H1 (cell line): ENCODE data around the gene HSD11B1. TPM values are rescaled to one million over a fixed set of nuclear protein-coding genes. Genes with fewer than 3 reads are reported as not detected.

Experiments used
- CTCF ChIA-PET: fragments of 300-600 bp; sonication (Branson Sonifier 250); formaldehyde crosslinking; loops from one replicate; lab custom pipeline; 2021; ENCODE audit not compliant: partially characterized antibody; lab: Charles Lee
- POLR2A ChIA-PET: fragments of 300-600 bp; sonication (Branson Sonifier 250); formaldehyde crosslinking; loops from one replicate; lab custom pipeline; 2021; ENCODE audit warnings: inconsistent platforms; ENCODE audit not compliant: partially characterized antibody; lab: Charles Lee
- DNase-seq, 2 experiments: peaks; one replicate each; pipeline versions ENCODE4 v3.0.0 to v3.0.0-alpha.2; 2010 to 2022; ENCODE audit warnings: low spot score in 2 of 2, low read depth in 1 of 2, mixed read lengths in 1 of 2
- FAIRE-seq: peaks from 2 replicates; lab custom pipeline; 2011; peaks lifted over from hg19 to GRCh38; lab: Jason Lieb, UNC
- H2AFZ ChIP-seq: 2 replicates; pipeline ENCODE4 v1.8.1; 2012; ENCODE audit warnings: low read length, inconsistent platforms
- H2AK5ac ChIP-seq: 2 replicates; pipeline ENCODE4 v1.6.1; 2013; ENCODE audit warnings: low read depth, low read length
- H2BK120ac ChIP-seq: replicated peaks from 2 replicates; pipeline ENCODE3; 2013; ENCODE audit warnings: low read depth, low read length, inconsistent platforms
- H2BK12ac ChIP-seq: 2 replicates; pipeline ENCODE4 v1.6.1; 2013; ENCODE audit warnings: low read depth, low read length
- H2BK15ac ChIP-seq: 2 replicates; pipeline ENCODE4 v1.6.1; 2013; ENCODE audit warnings: low read length
- H2BK20ac ChIP-seq: 2 replicates; pipeline ENCODE4 v1.6.1; 2013; ENCODE audit warnings: low read length
- H2BK5ac ChIP-seq: 2 replicates; pipeline ENCODE4 v1.6.1; 2013; ENCODE audit warnings: low read depth, low read length
- H3K14ac ChIP-seq: 2 replicates; pipeline ENCODE4 v1.6.1; 2013; ENCODE audit warnings: inconsistent platforms; ENCODE audit not compliant: insufficient read length
- H3K18ac ChIP-seq: 2 replicates; pipeline ENCODE4 v1.6.1; 2013; ENCODE audit warnings: low read length; ENCODE audit errors: extremely low read depth
- H3K23ac ChIP-seq: 2 replicates; pipeline ENCODE4 v1.6.1; 2013; ENCODE audit warnings: inconsistent platforms; ENCODE audit not compliant: insufficient read length
- H3K23me2 ChIP-seq: 2 replicates; pipeline ENCODE4 v1.6.1; 2013; ENCODE audit warnings: low read depth, low read length
- H3K27ac ChIP-seq: 2 replicates; pipeline ENCODE4 v1.6.1; 2011; ENCODE audit warnings: low read depth, low read length, inconsistent platforms
- H3K27me3 ChIP-seq, 4 experiments: replicated peaks in 1 of 4; 1 replicate in 1 of 4; 2 replicates in 3 of 4; pipeline versions ENCODE4 v1.6.1 to v1.8.1; 2011 to 2013; ENCODE audit warnings: low read length in 3 of 4, mild to moderate bottlenecking in 3 of 4, inconsistent platforms in 2 of 4, mixed read lengths in 2 of 4, moderate library complexity in 1 of 4; ENCODE audit not compliant: control insufficient read depth in 3 of 4, insufficient read depth in 3 of 4; ENCODE audit errors: extremely low read depth in 1 of 4
- H3K36me3 ChIP-seq, 4 experiments: 2 replicates each; pipeline versions ENCODE4 v1.6.1 to v1.8.1; 2011 to 2013; ENCODE audit warnings: mild to moderate bottlenecking in 4 of 4, low read length in 3 of 4, moderate library complexity in 2 of 4, control low read depth in 1 of 4, inconsistent platforms in 1 of 4; ENCODE audit not compliant: insufficient read depth in 4 of 4, control insufficient read depth in 2 of 4
- H3K4ac ChIP-seq: replicated peaks from 2 replicates; pipeline ENCODE3; 2013; ENCODE audit warnings: low read length, low read depth, mixed read lengths, inconsistent platforms; ENCODE audit not compliant: insufficient read length
- H3K4me1 ChIP-seq, 4 experiments: replicated peaks in 1 of 4; 1 replicate in 1 of 4; 2 replicates in 3 of 4; pipeline versions ENCODE4 v1.6.1 to v1.8.1; 2011 to 2013; ENCODE audit warnings: low read length in 3 of 4, inconsistent platforms in 2 of 4, mixed read lengths in 1 of 4; ENCODE audit not compliant: insufficient read depth in 4 of 4, control insufficient read depth in 3 of 4
- H3K4me2 ChIP-seq, 2 experiments: 2 replicates each; pipeline versions ENCODE4 v1.6.1 to v1.8.1; 2011 to 2013; ENCODE audit warnings: low read depth in 2 of 2, low read length in 2 of 2, control low read depth in 1 of 2, inconsistent platforms in 1 of 2, mild to moderate bottlenecking in 1 of 2; ENCODE audit not compliant: insufficient read depth in 1 of 2
- H3K4me3 ChIP-seq, 4 experiments: fragments of 200-600, 300-600 bp in 1 of 4; sonication (generic), shearing (Covaris generic), sonication (Bioruptor Twin) in 1 of 4; 2 replicates each; pipeline versions ENCODE4 v1.5.1 to v1.8.1; 2011 to 2016; ENCODE audit warnings: low read length in 4 of 4, low read depth in 3 of 4, control low read depth in 2 of 4, inconsistent platforms in 2 of 4, mild to moderate bottlenecking in 2 of 4, mixed read lengths in 1 of 4, moderate library complexity in 1 of 4; ENCODE audit not compliant: insufficient read depth in 2 of 4; ENCODE audit errors: extremely low read depth in 1 of 4
- H3K56ac ChIP-seq: replicated peaks from 2 replicates; pipeline ENCODE3; 2013; ENCODE audit warnings: low read depth, mild to moderate bottlenecking, mixed read lengths, low read length, inconsistent platforms; ENCODE audit not compliant: insufficient read length
- H3K79me1 ChIP-seq: 2 replicates; pipeline ENCODE4 v1.6.1; 2013; ENCODE audit warnings: low read depth, low read length, control low read depth
- H3K79me2 ChIP-seq, 2 experiments: 2 replicates each; pipeline versions ENCODE4 v1.6.1 to v1.8.1; 2012 to 2013; ENCODE audit warnings: low read length in 2 of 2, mild to moderate bottlenecking in 2 of 2, inconsistent platforms in 1 of 2; ENCODE audit not compliant: insufficient read depth in 2 of 2, control insufficient read depth in 1 of 2
- H3K9ac ChIP-seq, 4 experiments: replicated peaks in 1 of 4; 1 replicate in 1 of 4; 2 replicates in 3 of 4; pipeline versions ENCODE4 v1.6.1 to v1.8.1; 2011 to 2013; ENCODE audit warnings: low read depth in 3 of 4, low read length in 3 of 4, control low read depth in 2 of 4, mild to moderate bottlenecking in 2 of 4, moderate library complexity in 2 of 4, inconsistent platforms in 1 of 4; ENCODE audit errors: extremely low read depth in 1 of 4
- H3K9me3 ChIP-seq, 2 experiments: 2 replicates each; pipeline versions ENCODE4 v1.6.1 to v1.8.1; 2012 to 2013; ENCODE audit warnings: mild to moderate bottlenecking in 2 of 2, moderate library complexity in 2 of 2, control low read depth in 1 of 2, inconsistent platforms in 1 of 2, low read depth in 1 of 2, low read length in 1 of 2, mixed read lengths in 1 of 2; ENCODE audit not compliant: insufficient read depth in 2 of 2
- H4K20me1 ChIP-seq, 2 experiments: replicated peaks in 1 of 2; 2 replicates each; pipeline versions ENCODE3 to v1.8.1; 2011 to 2013; ENCODE audit warnings: inconsistent platforms in 2 of 2, low read length in 2 of 2, mild to moderate bottlenecking in 1 of 2; ENCODE audit not compliant: insufficient read depth in 2 of 2, control insufficient read depth in 1 of 2
- H4K5ac ChIP-seq: 2 replicates; pipeline ENCODE4 v1.6.1; 2013; ENCODE audit warnings: low read length, low read depth, mixed read lengths, inconsistent platforms; ENCODE audit not compliant: insufficient read length
- H4K8ac ChIP-seq: 2 replicates; pipeline ENCODE4 v1.8.0; 2013; ENCODE audit warnings: mild to moderate bottlenecking, moderate library complexity, low read length, inconsistent platforms; ENCODE audit not compliant: insufficient read depth; ENCODE audit errors: extremely low read depth
- H4K91ac ChIP-seq: replicated peaks from 2 replicates; pipeline ENCODE3; 2013; ENCODE audit warnings: low read length, mixed read lengths, inconsistent platforms; ENCODE audit not compliant: insufficient read length
- ATF3 ChIP-seq: IDR thresholded peaks from 2 replicates; pipeline ENCODE4 v1.6.1; 2011; ENCODE audit warnings: low read depth, mild to moderate bottlenecking, low read length; ENCODE audit not compliant: insufficient read depth
- KDM5A ChIP-seq: fragments of 200-600 bp; IDR thresholded peaks from 2 replicates; pipeline ENCODE4 v1.7.1; 2012; ENCODE audit warnings: mild to moderate bottlenecking, low read length, inconsistent platforms, mixed read lengths
- RBBP5 ChIP-seq: IDR thresholded peaks from 2 replicates; pipeline ENCODE4 v1.7.1; 2012; ENCODE audit warnings: low read depth, mild to moderate bottlenecking, inconsistent platforms, low read length, moderate library complexity, borderline replicate concordance
- SP1 ChIP-seq: IDR thresholded peaks from 2 replicates; pipeline ENCODE4 v1.6.1; 2011; ENCODE audit warnings: low read depth, low read length
- WGBS, 2 experiments: shearing (Covaris generic) in 1 of 2; methylation state at CpG; one replicate each; pipeline versions ENCODE4 v1.1.6 to v1.1.7; 2013 to 2015; ENCODE audit warnings: low lambda C conversion rate in 2 of 2, mixed read lengths in 2 of 2, inconsistent platforms in 1 of 2, low coverage in 1 of 2, missing lambda C conversion rate in 1 of 2; ENCODE audit not compliant: insufficient replicate concordance in 2 of 2, insufficient coverage in 1 of 2, insufficient read length in 1 of 2; ENCODE audit errors: extremely low coverage in 1 of 2, missing lambda C conversion rate in 1 of 2; 5-methylcytosine and 5-hydroxymethylcytosine counted together
- polyA plus RNA-seq, 7 experiments: library from polyadenylated mRNA; depleted of rRNA in 3 of 7; stranded (reverse) in 5 of 7; unstranded in 2 of 7; fragments of >200 nt in 5 of 7; fragments of 200-250 nt in 2 of 7; gene quantifications; 1 replicate in 5 of 7; 2 replicates in 1 of 7; 4 replicates in 1 of 7; pipeline versions ENCODE4 v1.2.1 to v1.2.3, GENCODE V29; 2011 to 2013; ENCODE audit warnings: missing spikeins in 2 of 7, mixed read lengths in 2 of 7
- total RNA-seq: library from RNA; stranded (reverse); fragmentation: NEBNext Ultra II Directional; extraction: Animal tissue kit (Norgen Biotek cat#: 25700); gene quantifications from 2 replicates; pipeline ENCODE4 v1.2.1, GENCODE V29; 2021

Gene HSD11B1
- total and polyA plus RNA-seq, 2 of the 8 experiments (the other 6 are each of a cell fraction or from before 2014, with no cell fraction given): not detected

- Histone ChIP-seq H2BK20ac (no peak overlapping the region), H3K23me2 (no peaks in the 10 kb centered on the region), H2AK5ac (no peak overlapping the region), H4K91ac (no peak overlapping the region), H4K8ac (peak overlapping the region; percentile 58; the same call in 1 of the 2 replicates), H3K4me3 (no peak overlapping the region), H3K56ac (no peak overlapping the region), H3K27me3 (peaks cover 0 to 3% (median 0%) of the 10 kb centered on the region in 4 experiments; a peak in 1 of 7 replicates), H3K9me3 (no peaks in the 10 kb centered on the region), H3K4ac (no peak overlapping the region), H4K20me1 (no peaks in the 10 kb centered on the region), H4K5ac (no peak overlapping the region), H3K36me3 (no peaks in the 10 kb centered on the region), H3K9ac (no peak overlapping the region), H3K4me1 (no peaks in the 10 kb centered on the region; a peak in 1 of 7 replicates), H3K79me1 (no peaks in the 10 kb centered on the region), H2BK15ac (no peak overlapping the region), H2AFZ (no peak overlapping the region), H3K23ac (no peak overlapping the region), H3K14ac (no peak overlapping the region), H2BK5ac (no peak overlapping the region), H2BK120ac (no peak overlapping the region), H3K79me2 (no peaks in the 10 kb centered on the region), H3K18ac (no peak overlapping the region), H2BK12ac (no peak overlapping the region), H3K27ac (no peak overlapping the region), H3K4me2 (no peak overlapping the region)
- POLR2A ChIA-PET: no interaction called here
- 83% methylated on average over 3 of the region's 3 CpGs; no CpG with 5 or more reads in 1 of the 2 experiments for WGBS, 2 experiments
- no peak for DNase-seq
- FAIRE-seq: no peak
- CTCF ChIA-PET: interaction anchor here (0.8 to 4.4 kb wide), 5 partner anchors 8 to 69 kb away, joined by 3 to 22 read pairs (median 3); partner anchors contain the start of gene UTP25
- TF ChIP-seq SP1 (no peak), ATF3 (no peak), RBBP5 (no peak), KDM5A (no peak)
These were observed 53.8 kb downstream of the HSD11B1 start for GRCh38 chr1:209758400-209758799.
